Caco-2 (cell line): Measurements from ENCODE around the gene NSD1. TPM values are rescaled to one million over a fixed set of nuclear protein-coding genes. Genes with fewer than 3 reads are reported as not detected.
A peak's percentile ranks its signal among the peaks of the same experiment; 100 is the strongest.

Source experiments
- BruUV-seq: library from RNA; stranded (reverse); fragments of 400-500 nt; replicated peaks from 2 replicates; lab custom pipeline; 2021; lab: Mats Ljungman, UMichigan
- CTCF ChIA-PET: fragments of 300-600 bp; sonication (Branson Sonifier 250); formaldehyde crosslinking; loops from one replicate; lab custom pipeline; 2022; ENCODE audit warnings: antibody characterized with exemption; lab: Charles Lee
- POLR2A ChIA-PET: fragments of 300-600 bp; sonication (Branson Sonifier 250); formaldehyde crosslinking; loops from one replicate; lab custom pipeline; 2022; ENCODE audit warnings: antibody characterized with exemption; lab: Charles Lee
- DNase-seq, 2 experiments: peaks; one replicate each; pipeline versions ENCODE4 v3.0.0 to v3.0.0-alpha.2; 2020 to 2022
- H3K27me3 ChIP-seq: replicated peaks from 2 replicates; pipeline ENCODE4 v1.6.0; 2011; ENCODE audit warnings: low read length; ENCODE audit not compliant: control insufficient read depth, insufficient read depth
- H3K36me3 ChIP-seq: 2 replicates; pipeline ENCODE4 v1.5.1; 2011; ENCODE audit warnings: low read length; ENCODE audit not compliant: control insufficient read depth, insufficient read depth
- H3K4me1 ChIP-seq: fragments of 250-450 bp; sonication (Bioruptor Pico); 2 replicates; pipeline ENCODE4 v1.5.1; 2020; ENCODE audit warnings: mild to moderate bottlenecking
- H3K4me3 ChIP-seq: 2 replicates; pipeline ENCODE4 v1.5.1; 2011; ENCODE audit warnings: low read depth, mild to moderate bottlenecking, control low read depth, low read length
- H3K9me3 ChIP-seq: fragments of 250-450 bp; sonication (Bioruptor Pico); 2 replicates; pipeline ENCODE4 v1.5.1; 2020; ENCODE audit warnings: mild to moderate bottlenecking, moderate library complexity
- H3K27ac Mint-ChIP-seq: one replicate; pipeline ENCODE4 v1.8.0; 2022; ENCODE audit warnings: mixed read lengths; ENCODE audit not compliant: unreplicated experiment
- H3K27me3 Mint-ChIP-seq: one replicate; pipeline ENCODE4 v1.8.0; 2022; ENCODE audit warnings: mixed read lengths; ENCODE audit not compliant: insufficient read depth, unreplicated experiment
- H3K36me3 Mint-ChIP-seq: one replicate; pipeline ENCODE4 v1.8.0; 2022; ENCODE audit warnings: mild to moderate bottlenecking, mixed read lengths; ENCODE audit not compliant: insufficient read depth, unreplicated experiment
- H3K4me1 Mint-ChIP-seq: one replicate; pipeline ENCODE4 v1.8.0; 2022; ENCODE audit warnings: low read depth, mixed read lengths; ENCODE audit not compliant: unreplicated experiment
- H3K4me3 Mint-ChIP-seq: one replicate; pipeline ENCODE4 v1.8.0; 2022; ENCODE audit warnings: mild to moderate bottlenecking, moderate library complexity, mixed read lengths; ENCODE audit not compliant: unreplicated experiment
- H3K9me3 Mint-ChIP-seq: one replicate; pipeline ENCODE4 v1.8.0; 2022; ENCODE audit warnings: mixed read lengths; ENCODE audit not compliant: unreplicated experiment
- intact Hi-C: fragments of 100-400 bp; cut with micrococcal nuclease; formaldehyde crosslinking; loops from one replicate; pipeline ENCODE4 v1.10.0; 2022; ENCODE audit not compliant: unreplicated experiment
- total RNA-seq: library from RNA; stranded (reverse); gene quantifications from 2 replicates; pipeline ENCODE4 v1.2.3, GENCODE V29; 2022
- TF ChIP-seq, protein P1 (sequence below), 2 experiments: fragments of 200-600 bp in 1 of 2; IDR thresholded peaks; 1 replicate in 1 of 2; 2 replicates in 1 of 2; pipeline versions ENCODE4 v1.5.1 to v1.8.0; 2011 to 2022; ENCODE audit warnings: antibody characterized with exemption in 1 of 2, control low read depth in 1 of 2, inconsistent platforms in 1 of 2, low read depth in 1 of 2, low read length in 1 of 2, mild to moderate bottlenecking in 1 of 2, moderate library complexity in 1 of 2; ENCODE audit not compliant: insufficient read depth in 1 of 2, severe bottlenecking in 1 of 2, unreplicated experiment in 1 of 2

Gene NSD1
- total RNA-seq, 1 experiment from 2014 or later: 67.4 TPM

DNA sequence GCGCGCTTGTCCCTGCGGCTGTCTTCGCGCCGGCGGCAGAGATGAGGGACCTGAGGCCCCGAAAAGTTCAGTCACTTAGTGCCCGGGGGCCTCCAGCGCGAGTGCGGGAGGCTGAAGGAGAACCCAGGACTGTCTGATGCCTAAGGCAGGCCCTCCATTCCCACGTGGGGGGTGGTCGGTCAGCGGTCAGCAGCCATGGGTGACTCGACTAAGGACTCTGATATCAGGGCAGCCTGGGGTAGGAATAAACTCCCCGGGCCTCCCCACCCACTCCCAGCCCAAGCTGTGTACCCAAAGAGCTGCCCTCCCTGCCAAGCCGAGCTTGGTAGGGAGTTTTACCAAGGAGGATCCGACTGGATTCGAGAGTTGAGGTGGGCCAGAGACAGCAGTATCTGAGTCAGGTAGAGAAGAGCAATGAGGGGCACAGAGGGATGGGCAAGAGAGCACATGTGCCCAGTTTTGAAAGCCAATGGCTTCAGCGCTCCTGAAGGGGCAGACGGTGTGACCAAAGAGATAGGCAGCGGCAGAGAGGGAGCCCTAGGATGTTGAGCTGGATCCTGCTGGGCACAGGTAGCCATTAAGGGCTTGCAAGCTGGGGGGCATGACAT is 46.1 kb upstream of the NSD1 start:
- Histone ChIP-seq H3K9me3 (no peaks in the 10 kb centered on the region), H3K4me3 (peak overlapping the region; percentile 93), H3K36me3 (peaks cover 14% of the 10 kb centered on the region), H3K27me3 (no peaks in the 10 kb centered on the region), H3K4me1 (peaks cover 51% of the 10 kb centered on the region)
- peak overlapping the region; percentile 88 for H3K4me3 Mint-ChIP-seq
- TF ChIP-seq, protein P1, sequence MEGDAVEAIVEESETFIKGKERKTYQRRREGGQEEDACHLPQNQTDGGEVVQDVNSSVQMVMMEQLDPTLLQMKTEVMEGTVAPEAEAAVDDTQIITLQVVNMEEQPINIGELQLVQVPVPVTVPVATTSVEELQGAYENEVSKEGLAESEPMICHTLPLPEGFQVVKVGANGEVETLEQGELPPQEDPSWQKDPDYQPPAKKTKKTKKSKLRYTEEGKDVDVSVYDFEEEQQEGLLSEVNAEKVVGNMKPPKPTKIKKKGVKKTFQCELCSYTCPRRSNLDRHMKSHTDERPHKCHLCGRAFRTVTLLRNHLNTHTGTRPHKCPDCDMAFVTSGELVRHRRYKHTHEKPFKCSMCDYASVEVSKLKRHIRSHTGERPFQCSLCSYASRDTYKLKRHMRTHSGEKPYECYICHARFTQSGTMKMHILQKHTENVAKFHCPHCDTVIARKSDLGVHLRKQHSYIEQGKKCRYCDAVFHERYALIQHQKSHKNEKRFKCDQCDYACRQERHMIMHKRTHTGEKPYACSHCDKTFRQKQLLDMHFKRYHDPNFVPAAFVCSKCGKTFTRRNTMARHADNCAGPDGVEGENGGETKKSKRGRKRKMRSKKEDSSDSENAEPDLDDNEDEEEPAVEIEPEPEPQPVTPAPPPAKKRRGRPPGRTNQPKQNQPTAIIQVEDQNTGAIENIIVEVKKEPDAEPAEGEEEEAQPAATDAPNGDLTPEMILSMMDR (IDR thresholded peaks at IDR 0.05; ENCODE audit: insufficient read depth in 1 of 2, low read depth in 1 of 2, low read length in 1 of 2, severe bottlenecking in 1 of 2, unreplicated experiment in 1 of 2): no peak
- POLR2A ChIA-PET: interaction anchor here (0.6 to 3.0 kb wide), 18 partner anchors 8 to 549 kb away, joined by 3 to 33 read pairs (median 4); partner anchors contain the start of genes GRK6, PDLIM7, PRELID1 and RAB24
- CTCF ChIA-PET: interaction anchor here (0.6 to 3.7 kb wide), 28 partner anchors 10 to 430 kb away, joined by 3 to 81 read pairs (median 4); partner anchors contain the start of genes GRK6, HK3, LMAN2 and MXD3
- no peaks in the 10 kb centered on the region for H3K9me3 Mint-ChIP-seq
- H3K27ac Mint-ChIP-seq: peak overlapping the region; percentile 93
- no peak for DNase-seq
- H3K36me3 Mint-ChIP-seq: peaks cover 27% of the 10 kb centered on the region
- TSS peak; percentile 59 for BruUV-seq
- H3K4me1 Mint-ChIP-seq: peaks cover 25% of the 10 kb centered on the region
- H3K27me3 Mint-ChIP-seq: no peaks in the 10 kb centered on the region
- intact Hi-C loops: loop anchor here (1.0 to 2.0 kb wide), 2 partner anchors 15 to 24 kb away; no protein-coding TSS in a partner anchor

DNA sequence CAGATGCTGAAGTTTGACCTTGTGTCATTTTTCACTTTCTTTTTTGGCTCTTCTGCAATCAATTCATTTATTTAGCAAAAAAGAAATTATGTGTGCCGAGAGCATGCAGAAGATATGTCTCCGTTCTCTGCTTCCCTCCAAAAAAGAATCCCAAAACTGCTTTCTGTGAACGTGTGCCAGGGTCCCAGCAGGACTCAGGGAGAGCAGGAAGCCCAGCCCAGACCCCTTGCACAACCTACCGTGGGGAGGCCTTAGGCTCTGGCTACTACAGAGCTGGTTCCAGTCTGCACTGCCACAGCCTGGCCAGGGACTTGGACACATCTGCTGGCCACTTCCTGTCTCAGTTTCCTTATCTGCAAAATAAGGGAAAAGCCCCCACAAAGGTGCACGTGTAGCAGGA is 44.4 kb upstream of the NSD1 start:
- intact Hi-C loops: no loop called here
- ChIA-PET CTCF (interaction anchor here (0.6 kb wide), 1 partner anchor 366 kb away, joined by 3 read pairs; no protein-coding TSS in a partner anchor), POLR2A (no interaction called here)
- Histone ChIP-seq H3K9me3 (no peaks in the 10 kb centered on the region), H3K36me3 (peaks cover 14% of the 10 kb centered on the region), H3K4me1 (peaks cover 35% of the 10 kb centered on the region), H3K4me3 (no peak overlapping the region), H3K27me3 (no peaks in the 10 kb centered on the region)
- Mint-ChIP-seq H3K27ac (peak overlapping the region; percentile 93), H3K4me3 (peak overlapping the region; percentile 88), H3K9me3 (no peaks in the 10 kb centered on the region), H3K4me1 (peaks cover 10% of the 10 kb centered on the region), H3K36me3 (peaks cover 43% of the 10 kb centered on the region), H3K27me3 (no peaks in the 10 kb centered on the region)
- DNase-seq: no peak
- BruUV-seq: no TSS peak
- TF ChIP-seq, protein P1 (IDR thresholded peaks at IDR 0.05; ENCODE audit: insufficient read depth in 1 of 2, low read depth in 1 of 2, low read length in 1 of 2, severe bottlenecking in 1 of 2, unreplicated experiment in 1 of 2): no peak

DNA sequence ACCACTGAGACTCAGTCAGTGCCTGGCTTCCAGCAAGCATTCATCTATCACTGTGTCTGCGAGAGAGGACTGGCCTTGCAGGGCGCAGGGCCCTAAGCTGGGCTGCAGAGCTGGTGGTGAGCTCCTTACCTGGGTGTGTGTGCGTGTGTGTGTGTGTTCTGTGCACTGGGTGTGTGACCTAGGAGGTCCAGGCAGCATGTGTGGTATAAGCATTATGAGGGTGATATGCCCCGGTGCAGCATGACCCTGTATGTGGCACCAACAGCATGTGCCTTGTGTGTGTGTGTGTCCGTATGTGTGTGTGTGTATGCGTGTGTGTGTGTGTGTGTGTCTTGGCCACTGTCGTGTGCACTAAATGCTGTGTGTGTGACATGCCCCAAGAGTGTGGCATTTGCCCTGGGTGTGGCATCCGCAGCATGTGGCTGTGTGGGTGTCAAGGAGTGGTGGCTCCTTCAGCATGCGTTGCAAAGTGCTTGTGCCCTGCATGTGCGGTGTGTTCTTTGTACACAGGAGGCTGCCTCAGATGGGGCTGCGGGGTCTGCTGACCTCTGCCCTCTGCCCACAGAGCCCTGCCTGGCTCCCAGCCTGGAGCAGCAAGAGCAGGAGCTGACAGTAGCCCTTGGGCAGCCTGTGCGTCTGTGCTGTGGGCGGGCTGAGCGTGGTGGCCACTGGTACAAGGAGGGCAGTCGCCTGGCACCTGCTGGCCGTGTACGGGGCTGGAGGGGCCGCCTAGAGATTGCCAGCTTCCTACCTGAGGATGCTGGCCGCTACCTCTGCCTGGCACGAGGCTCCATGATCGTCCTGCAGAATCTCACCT is 43.5 kb upstream of the NSD1 start:
- peaks cover 37% of the 10 kb centered on the region for H3K4me1 ChIP-seq
- H3K36me3 Mint-ChIP-seq: peaks cover 52% of the 10 kb centered on the region
- no peaks in the 10 kb centered on the region for H3K27me3 ChIP-seq
- no peaks in the 10 kb centered on the region for H3K9me3 Mint-ChIP-seq
- H3K27me3 Mint-ChIP-seq: no peaks in the 10 kb centered on the region
- peaks cover 18% of the 10 kb centered on the region for H3K4me1 Mint-ChIP-seq
- no peak for DNase-seq
- BruUV-seq: no TSS peak
- intact Hi-C loops: no loop called here
- no peaks in the 10 kb centered on the region for H3K9me3 ChIP-seq
- H3K36me3 ChIP-seq: peaks cover 16% of the 10 kb centered on the region
- TF ChIP-seq, protein P1 (IDR thresholded peaks at IDR 0.05; ENCODE audit: insufficient read depth in 1 of 2, low read depth in 1 of 2, low read length in 1 of 2, severe bottlenecking in 1 of 2, unreplicated experiment in 1 of 2): no peak
- no peak overlapping the region for H3K4me3 Mint-ChIP-seq
- H3K4me3 ChIP-seq: no peak overlapping the region
- H3K27ac Mint-ChIP-seq: peak overlapping the region; percentile 39
- ChIA-PET POLR2A (no interaction called here), CTCF (no interaction called here)
